HEK293 (cell line): Measurements from ENCODE around the gene MLLT3.

Experiments used
- CTCF ChIA-PET: fragments of 350-600 bp; formaldehyde crosslinking; extraction: SDS; loops from one replicate; lab custom pipeline; 2021; ENCODE audit warnings: antibody characterized with exemption; lab: Yijun Ruan, JAX
- POLR2A ChIA-PET: fragments of 300-600 bp; formaldehyde crosslinking; extraction: SDS; loops from one replicate; lab custom pipeline; 2020; ENCODE audit warnings: antibody characterized with exemption, inconsistent platforms; lab: Yijun Ruan, JAX
- H3K27ac ChIP-seq: fragments of 200-500 bp; sonication (Bioruptor generic); 2 replicates; pipeline ENCODE4 v1.5.1; 2014; ENCODE audit warnings: low read depth, low read length, control low read depth, inconsistent platforms; ENCODE audit errors: extremely low read depth
- H3K36me3 ChIP-seq, 2 experiments: fragments of 200-500 bp in 1 of 2; sonication (Bioruptor generic) in 1 of 2; 1 replicate in 1 of 2; 2 replicates in 1 of 2; pipeline ENCODE4 v1.5.1; 2014 to 2017; ENCODE audit warnings: inconsistent platforms in 2 of 2, low read length in 2 of 2; ENCODE audit not compliant: control insufficient read depth in 2 of 2, insufficient read depth in 1 of 2
- H3K4me1 ChIP-seq: fragments of 200-500 bp; sonication (Bioruptor generic); 2 replicates; pipeline ENCODE4 v1.5.1; 2014; ENCODE audit warnings: mild to moderate bottlenecking, low read length, inconsistent platforms; ENCODE audit not compliant: control insufficient read depth, insufficient read depth
- H3K4me3 ChIP-seq: 2 replicates; pipeline ENCODE4 v1.5.1; 2011; ENCODE audit warnings: low read depth, mild to moderate bottlenecking, control low read depth, low read length, moderate library complexity
- H3K9me3 ChIP-seq: fragments of 200-500 bp; sonication (Bioruptor generic); 2 replicates; pipeline ENCODE4 v1.5.1; 2014; ENCODE audit warnings: low read depth, low read length, inconsistent platforms; ENCODE audit not compliant: control insufficient read depth, insufficient read depth
- ELK4 ChIP-seq: IDR thresholded peaks from 2 replicates; pipeline ENCODE4 v1.6.1; 2011; ENCODE audit warnings: mild to moderate bottlenecking, low read depth, low read length, borderline replicate concordance
- IKZF3 ChIP-seq: fragments of 450-650 bp; IDR thresholded peaks from 2 replicates; pipeline ENCODE4 v1.5.0; 2018; ENCODE audit warnings: missing biosample characterization, mild to moderate bottlenecking, missing genetic modification characterization, moderate library complexity
- KLF7 ChIP-seq: fragments of 450-650 bp; formaldehyde crosslinking; IDR thresholded peaks from 2 replicates; pipeline ENCODE4 v1.5.1; 2016; ENCODE audit warnings: missing biosample characterization, missing genetic modification characterization, borderline replicate concordance
- MZF1 ChIP-seq: fragments of 450-650 bp; formaldehyde crosslinking; IDR thresholded peaks from 2 replicates; pipeline ENCODE4 v1.5.1; 2017; ENCODE audit warnings: missing biosample characterization, missing genetic modification characterization, borderline replicate concordance
- PRDM6 ChIP-seq: fragments of 450-650 bp; formaldehyde crosslinking; IDR thresholded peaks from 2 replicates; pipeline ENCODE4 v1.5.1; 2017; ENCODE audit warnings: missing biosample characterization, missing genetic modification characterization
- ZNF10 ChIP-seq: fragments of 450-650 bp; formaldehyde crosslinking; IDR thresholded peaks from 2 replicates; pipeline ENCODE4 v1.5.1; 2017; ENCODE audit warnings: missing biosample characterization, missing genetic modification characterization
- ZNF146 ChIP-seq: fragments of 450-650 bp; formaldehyde crosslinking; IDR thresholded peaks from 2 replicates; pipeline ENCODE4 v1.5.1; 2016; ENCODE audit warnings: missing biosample characterization, missing genetic modification characterization
- ZNF184 ChIP-seq: fragments of 450-650 bp; IDR thresholded peaks from 2 replicates; pipeline ENCODE4 v1.5.1; 2018; ENCODE audit warnings: missing biosample characterization, mild to moderate bottlenecking, missing genetic modification characterization
- ZNF239 ChIP-seq: fragments of 450-650 bp; formaldehyde crosslinking; IDR thresholded peaks from 2 replicates; pipeline ENCODE4 v1.5.1; 2016; ENCODE audit warnings: missing biosample characterization, missing genetic modification characterization
- ZNF366 ChIP-seq: fragments of 450-650 bp; formaldehyde crosslinking; conservative IDR thresholded peaks from 2 replicates; pipeline ENCODE4 v1.5.1; 2016; ENCODE audit warnings: missing biosample characterization, missing genetic modification characterization
- ZNF600 ChIP-seq: fragments of 450-650 bp; formaldehyde crosslinking; IDR thresholded peaks from 2 replicates; pipeline ENCODE4 v1.5.1; 2016; ENCODE audit warnings: missing biosample characterization, missing genetic modification characterization
- ZNF610 ChIP-seq: fragments of 450-650 bp; formaldehyde crosslinking; IDR thresholded peaks from 2 replicates; pipeline ENCODE4 v1.5.1; 2016; ENCODE audit warnings: missing biosample characterization, missing genetic modification characterization, borderline replicate concordance
- ZNF621 ChIP-seq: fragments of 450-650 bp; formaldehyde crosslinking; IDR thresholded peaks from 2 replicates; pipeline ENCODE4 v1.5.1; 2017; ENCODE audit warnings: missing biosample characterization, missing genetic modification characterization
- ZNF626 ChIP-seq: fragments of 450-650 bp; sonication (Bioruptor Pico); formaldehyde crosslinking; IDR thresholded peaks from 2 replicates; pipeline ENCODE4 v1.5.1; 2018; ENCODE audit warnings: missing biosample characterization, missing genetic modification characterization, inconsistent platforms
- ZNF654 ChIP-seq: fragments of 450-650 bp; formaldehyde crosslinking; IDR thresholded peaks from 2 replicates; pipeline ENCODE4 v1.5.1; 2016; ENCODE audit warnings: low read depth, missing biosample characterization, missing genetic modification characterization

MLLT3 gene

GRCh38 chr9:20491612-20492011, 130.7 kb downstream of the MLLT3 start:
- Histone ChIP-seq H3K4me1 (peaks cover 28% of the 10 kb centered on the region), H3K36me3 (no peaks in the 10 kb centered on the region), H3K4me3 (no peak overlapping the region), H3K9me3 (no peaks in the 10 kb centered on the region), H3K27ac (no peak overlapping the region)
- TF ChIP-seq ZNF146 (tag by site-specific recombination) (no peak), ZNF600 (tag by site-specific recombination) (peak; percentile 81; the same call in 1 of the 2 replicates), ZNF654 (tag by site-specific recombination) (no peak), IKZF3 (no peak), ZNF10 (tag by site-specific recombination) (peak; percentile 84)
- POLR2A ChIA-PET: no interaction called here
- CTCF ChIA-PET: no interaction called here

- H3K4me1 ChIP-seq: peaks cover 19% of the 10 kb centered on the region
- no peaks in the 10 kb centered on the region for H3K36me3 ChIP-seq
- TF ChIP-seq KLF7: no peak
- no peak for TF ChIP-seq ZNF621 (tag by site-specific recombination)
- peak; percentile 78; the same call in 1 of the 2 replicates for TF ChIP-seq MZF1 (tag by site-specific recombination)
- TF ChIP-seq ZNF366 (tag by site-specific recombination): no peak
- TF ChIP-seq ZNF239 (tag by site-specific recombination): no peak
- TF ChIP-seq, all 188 proteins: peak for 1
- CTCF ChIA-PET: interaction anchor here (1.5 kb wide), 1 partner anchor 10 kb away, joined by 4 read pairs; no protein-coding TSS in a partner anchor
- no peak overlapping the region for H3K27ac ChIP-seq
- no peaks in the 10 kb centered on the region for H3K9me3 ChIP-seq
- POLR2A ChIA-PET: no interaction called here
- no peak overlapping the region for H3K4me3 ChIP-seq
These were observed 132.0 kb downstream of the MLLT3 start for GRCh38 chr9:20490246-20490834.

GRCh38 chr9:20488691-20489090, 133.6 kb downstream of the MLLT3 start:
- H3K27ac ChIP-seq: no peak overlapping the region
- no peak for TF ChIP-seq ELK4
- no peak for TF ChIP-seq ZNF184 (tag by site-specific recombination)
- no peak for TF ChIP-seq ZNF626 (tag by site-specific recombination)
- TF ChIP-seq, all 188 proteins: peak for 0
- no peak overlapping the region for H3K4me3 ChIP-seq
- POLR2A ChIA-PET: no interaction called here
- H3K9me3 ChIP-seq: no peaks in the 10 kb centered on the region
- H3K36me3 ChIP-seq: no peaks in the 10 kb centered on the region; a peak in 1 of 3 replicates
- peaks cover 11% of the 10 kb centered on the region for H3K4me1 ChIP-seq
- CTCF ChIA-PET: no interaction called here

- no peak overlapping the region for H3K4me3 ChIP-seq
- H3K9me3 ChIP-seq: no peaks in the 10 kb centered on the region
- H3K4me1 ChIP-seq: peaks cover 5% of the 10 kb centered on the region
- no peak overlapping the region for H3K27ac ChIP-seq
- H3K36me3 ChIP-seq: no peaks in the 10 kb centered on the region; a peak in 1 of 3 replicates
- POLR2A ChIA-PET: no interaction called here
- CTCF ChIA-PET: interaction anchor here (0.7 kb wide), 1 partner anchor 851 kb away, joined by 3 read pairs; no protein-coding TSS in a partner anchor
- TF ChIP-seq ZNF610 (no peak), PRDM6 (tag by site-specific recombination) (0 out of 2 replicates have a peak, but pooled peaks have one; percentile 17)
These were observed 135.7 kb downstream of the MLLT3 start for GRCh38 chr9:20486552-20486951.
